ENCODE data around the gene EPYC.

The EPYC gene

GRCh38 chr12:90982170-90982569 lies 22.6 kb downstream of the EPYC start:
- no peak for TF ChIP-seq BACH2 (CRISPR knock-in tag; IDR thresholded peaks at IDR 0.05; ENCODE audit: borderline replicate concordance)
- TF ChIP-seq RARB (CRISPR knock-in tag; IDR thresholded peaks at IDR 0.05): no peak
- TF ChIP-seq, protein P1, sequence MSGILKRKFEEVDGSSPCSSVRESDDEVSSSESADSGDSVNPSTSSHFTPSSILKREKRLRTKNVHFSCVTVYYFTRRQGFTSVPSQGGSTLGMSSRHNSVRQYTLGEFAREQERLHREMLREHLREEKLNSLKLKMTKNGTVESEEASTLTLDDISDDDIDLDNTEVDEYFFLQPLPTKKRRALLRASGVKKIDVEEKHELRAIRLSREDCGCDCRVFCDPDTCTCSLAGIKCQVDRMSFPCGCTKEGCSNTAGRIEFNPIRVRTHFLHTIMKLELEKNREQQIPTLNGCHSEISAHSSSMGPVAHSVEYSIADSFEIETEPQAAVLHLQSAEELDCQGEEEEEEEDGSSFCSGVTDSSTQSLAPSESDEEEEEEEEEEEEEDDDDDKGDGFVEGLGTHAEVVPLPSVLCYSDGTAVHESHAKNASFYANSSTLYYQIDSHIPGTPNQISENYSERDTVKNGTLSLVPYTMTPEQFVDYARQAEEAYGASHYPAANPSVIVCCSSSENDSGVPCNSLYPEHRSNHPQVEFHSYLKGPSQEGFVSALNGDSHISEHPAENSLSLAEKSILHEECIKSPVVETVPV (CRISPR knock-in tag; IDR thresholded peaks at IDR 0.05): no peak
- no peak for TF ChIP-seq CSDC2 (CRISPR knock-in tag; IDR thresholded peaks at IDR 0.05)
- no peak for TF ChIP-seq ISL1 (CRISPR knock-in tag; IDR thresholded peaks at IDR 0.05)
- TF ChIP-seq ZNF8 (CRISPR knock-in tag; IDR thresholded peaks at IDR 0.05): no peak
- TF ChIP-seq ZC3H10 (CRISPR knock-in tag; IDR thresholded peaks at IDR 0.05): no peak
- no peak for TF ChIP-seq ZNF565 (CRISPR knock-in tag; conservative IDR thresholded peaks at IDR 0.05; ENCODE audit: low read depth)
- no peak for ATAC-seq

- TF ChIP-seq, protein P1 (CRISPR knock-in tag; IDR thresholded peaks at IDR 0.05): no peak
- TF ChIP-seq BACH2 (CRISPR knock-in tag; IDR thresholded peaks at IDR 0.05; ENCODE audit: borderline replicate concordance) (no peak), PPARA (CRISPR knock-in tag; IDR thresholded peaks at IDR 0.05; ENCODE audit: borderline replicate concordance) (no peak), ZNF70 (CRISPR knock-in tag; IDR thresholded peaks at IDR 0.05) (no peak), CSDC2 (CRISPR knock-in tag; IDR thresholded peaks at IDR 0.05) (no peak), SNAI2 (CRISPR knock-in tag; IDR thresholded peaks at IDR 0.05) (no peak), ZFP3 (CRISPR knock-in tag; IDR thresholded peaks at IDR 0.05) (no peak)
- ATAC-seq: no peak
Observed at GRCh38 chr12:90979951-90980350, 24.8 kb downstream of the EPYC start.

DNA sequence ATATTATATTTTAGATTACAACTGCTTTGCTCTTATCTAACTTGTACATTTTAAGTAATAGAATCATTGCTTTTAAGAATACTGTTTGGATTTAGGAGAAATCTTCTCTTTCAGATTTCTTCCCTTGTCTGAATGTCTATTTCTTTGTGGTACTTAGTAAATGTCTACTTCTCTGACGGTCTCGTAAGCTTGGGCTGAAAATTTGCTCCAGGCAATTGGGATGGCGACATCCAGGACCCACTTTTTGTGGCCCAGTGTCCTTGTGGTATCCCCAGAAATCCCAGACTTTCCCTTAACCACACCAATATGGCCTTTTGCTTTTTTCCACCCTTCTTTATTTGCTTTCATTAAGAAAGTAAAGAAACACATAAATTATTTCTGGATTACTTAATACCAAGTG lies 25.8 kb downstream of the EPYC start:
- no peak for TF ChIP-seq CSDC2 (CRISPR knock-in tag; IDR thresholded peaks at IDR 0.05)
- no peak for TF ChIP-seq TCF4 (CRISPR knock-in tag; IDR thresholded peaks at IDR 0.05; ENCODE audit: borderline replicate concordance)
- no peak for TF ChIP-seq SNAI2 (CRISPR knock-in tag; IDR thresholded peaks at IDR 0.05)
- TF ChIP-seq ZNF565 (CRISPR knock-in tag; conservative IDR thresholded peaks at IDR 0.05; ENCODE audit: low read depth): no peak
- TF ChIP-seq ESRRG (CRISPR knock-in tag; IDR thresholded peaks at IDR 0.05): no peak
- TF ChIP-seq, protein P1 (CRISPR knock-in tag; IDR thresholded peaks at IDR 0.05): no peak
- no peak for TF ChIP-seq ARNTL (CRISPR knock-in tag; IDR thresholded peaks at IDR 0.05; ENCODE audit: borderline replicate concordance, low read depth)
- TF ChIP-seq PATZ1 (CRISPR knock-in tag; IDR thresholded peaks at IDR 0.05; ENCODE audit: borderline replicate concordance): no peak
- no peak for TF ChIP-seq ZFP3 (CRISPR knock-in tag; IDR thresholded peaks at IDR 0.05)
- TF ChIP-seq PPARA (CRISPR knock-in tag; IDR thresholded peaks at IDR 0.05; ENCODE audit: borderline replicate concordance): no peak
- TF ChIP-seq ZC3H10 (CRISPR knock-in tag; IDR thresholded peaks at IDR 0.05): no peak
- no peak for TF ChIP-seq ZNF8 (CRISPR knock-in tag; IDR thresholded peaks at IDR 0.05)
- TF ChIP-seq ISL1 (CRISPR knock-in tag; IDR thresholded peaks at IDR 0.05): no peak
- TF ChIP-seq ZNF70 (CRISPR knock-in tag; IDR thresholded peaks at IDR 0.05): no peak
- no peak for TF ChIP-seq ZFP30 (CRISPR knock-in tag; IDR thresholded peaks at IDR 0.05)
- no peak for TF ChIP-seq TSHZ2 (CRISPR knock-in tag; IDR thresholded peaks at IDR 0.05)
- TF ChIP-seq OSR1 (CRISPR knock-in tag; IDR thresholded peaks at IDR 0.05): no peak
- no peak for TF ChIP-seq POU6F1 (CRISPR knock-in tag; IDR thresholded peaks at IDR 0.05; ENCODE audit: borderline replicate concordance, low read depth)
- TF ChIP-seq GLIS3 (CRISPR knock-in tag; IDR thresholded peaks at IDR 0.05): no peak
- no peak for TF ChIP-seq RARB (CRISPR knock-in tag; IDR thresholded peaks at IDR 0.05)
- ATAC-seq: no peak

Measured in SK-N-SH treated with all-trans-retinoic acid at 6 μM for 48 hours (cell line).